LoVo (cell line): ENCODE measurements around the gene P3H2.

Experiments used
- DNase-seq: peaks from one replicate; pipeline ENCODE4 v3.0.0-alpha.2; 2016; ENCODE audit warnings: low spot score

P3H2 gene

DNA sequence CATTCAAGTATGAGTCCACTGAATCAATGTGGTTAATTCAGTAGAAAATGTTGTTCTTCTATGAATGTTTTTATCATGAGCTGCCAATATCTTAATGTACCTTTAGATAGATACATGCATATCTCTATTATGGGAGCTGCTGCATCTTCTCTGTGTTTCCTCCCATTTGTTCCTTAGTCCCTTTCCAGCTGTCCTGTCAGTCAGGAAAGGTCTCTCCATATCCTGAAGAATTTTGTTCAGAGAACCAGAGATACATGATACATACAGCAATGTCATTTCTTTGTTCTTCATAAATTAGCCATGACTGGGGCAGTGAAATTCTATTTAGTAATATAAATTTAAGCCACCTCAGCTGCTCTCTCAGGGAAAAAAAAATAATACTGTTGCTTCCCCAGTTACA, 103.7 kb downstream of the P3H2 start:
- DNase-seq: no peak

DNA sequence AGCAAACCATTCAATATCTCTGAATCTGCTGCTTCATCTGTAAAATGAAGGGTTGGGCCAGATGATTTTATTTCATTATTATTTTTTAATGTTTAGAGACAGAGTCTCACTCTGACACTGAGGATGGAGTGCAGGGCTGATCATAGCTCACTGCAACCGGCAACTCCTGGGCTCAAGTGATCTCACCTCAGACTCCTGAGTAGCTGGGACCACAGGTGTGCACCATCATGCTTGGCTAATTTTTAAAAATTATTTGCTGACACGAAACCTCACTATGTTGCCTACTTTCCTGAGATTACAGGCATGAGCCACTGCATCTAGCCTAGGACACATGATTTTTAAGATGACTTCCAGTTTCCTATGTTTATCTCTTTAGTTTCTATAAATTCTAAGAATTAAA, 105.8 kb downstream of the P3H2 start:
- no peak for DNase-seq

DNA sequence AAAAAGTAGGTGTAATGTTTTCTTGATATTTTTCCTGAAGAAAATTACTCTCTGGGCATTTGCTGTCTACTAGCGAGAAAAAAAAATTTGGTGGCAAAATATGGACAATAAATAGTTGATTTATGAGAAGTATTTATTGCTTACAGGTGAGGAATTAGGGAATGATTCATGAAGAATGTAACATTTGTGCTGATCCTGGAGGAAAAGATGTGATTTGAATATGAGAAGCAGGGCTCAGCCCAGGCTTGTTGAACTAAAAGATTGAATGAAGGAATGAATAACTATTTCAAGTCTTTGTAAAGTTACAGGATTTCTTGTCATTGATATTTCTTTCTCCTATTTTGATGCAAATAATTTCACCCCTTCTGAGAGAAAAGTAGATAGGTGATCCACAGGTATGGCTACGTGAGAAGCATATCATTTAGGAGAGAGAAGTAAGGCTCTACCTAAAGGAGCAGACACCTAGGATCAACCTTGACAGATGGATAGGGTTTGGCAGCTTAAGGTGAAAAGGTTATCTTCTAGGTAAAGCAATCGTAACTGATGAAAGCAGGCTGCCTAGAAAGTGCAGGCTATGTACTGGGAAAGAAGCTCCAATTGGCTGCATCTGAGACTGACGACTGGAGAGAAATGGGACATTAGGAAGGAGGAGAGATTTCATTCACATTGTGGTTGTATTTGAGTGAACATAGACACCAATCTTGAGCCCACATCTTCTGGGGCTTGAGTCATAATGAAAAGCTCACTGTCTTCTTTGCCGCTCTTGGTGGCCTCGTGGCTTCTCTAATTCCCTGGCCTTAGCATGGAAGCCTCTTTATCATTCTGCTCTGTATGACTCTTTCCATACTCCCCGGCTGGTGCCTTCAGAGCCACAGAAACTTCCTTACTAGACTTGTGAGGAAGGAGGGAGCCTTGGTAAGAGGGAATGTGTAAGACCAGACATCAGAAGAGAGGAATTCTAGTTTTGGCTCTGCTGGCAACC, 106.5 kb downstream of the P3H2 start:
- peak; percentile 16 for DNase-seq

DNA sequence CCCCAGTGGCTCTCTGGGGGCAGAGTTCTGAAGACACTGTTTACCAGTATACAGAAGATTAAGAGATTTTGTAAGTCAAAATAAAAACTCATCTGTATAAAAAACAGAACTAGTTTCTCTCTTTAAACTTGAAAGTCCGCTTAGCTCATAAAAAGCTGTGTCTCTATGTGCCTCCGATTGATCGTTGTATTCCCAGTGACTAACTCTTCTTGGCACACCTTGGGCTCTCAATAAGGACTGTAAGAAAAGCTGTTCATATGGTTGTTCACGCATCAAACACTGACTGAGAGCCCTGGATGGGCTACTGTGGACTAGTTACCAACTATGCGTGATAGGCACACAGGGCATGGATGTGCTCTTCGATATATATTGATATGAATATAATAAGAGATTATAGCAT, 107.9 kb downstream of the P3H2 start:
- peak; percentile 72 for DNase-seq

DNA sequence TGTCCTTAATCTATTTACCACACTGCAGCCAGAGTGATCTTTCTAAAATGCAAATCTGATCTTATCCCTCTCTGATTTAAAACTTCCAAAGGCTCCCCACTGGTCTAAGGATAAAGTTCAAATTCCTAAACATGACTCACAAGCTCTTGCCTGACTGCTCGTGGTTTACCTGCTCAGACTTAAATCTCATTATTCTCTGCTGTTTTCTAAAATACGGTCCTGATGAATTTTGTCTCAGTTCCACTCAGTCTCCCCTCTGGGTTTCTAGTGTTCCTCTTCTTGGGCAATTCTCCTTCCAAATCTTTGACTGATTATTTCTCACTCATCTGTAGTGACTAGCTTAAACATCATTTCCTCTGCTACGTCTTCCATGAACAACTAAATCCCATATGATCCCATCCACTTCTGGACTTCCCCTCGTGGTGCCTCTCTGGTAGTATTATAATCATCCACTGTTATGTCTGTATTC, 108.3 kb downstream of the P3H2 start:
- peak; percentile 88 for DNase-seq

DNA sequence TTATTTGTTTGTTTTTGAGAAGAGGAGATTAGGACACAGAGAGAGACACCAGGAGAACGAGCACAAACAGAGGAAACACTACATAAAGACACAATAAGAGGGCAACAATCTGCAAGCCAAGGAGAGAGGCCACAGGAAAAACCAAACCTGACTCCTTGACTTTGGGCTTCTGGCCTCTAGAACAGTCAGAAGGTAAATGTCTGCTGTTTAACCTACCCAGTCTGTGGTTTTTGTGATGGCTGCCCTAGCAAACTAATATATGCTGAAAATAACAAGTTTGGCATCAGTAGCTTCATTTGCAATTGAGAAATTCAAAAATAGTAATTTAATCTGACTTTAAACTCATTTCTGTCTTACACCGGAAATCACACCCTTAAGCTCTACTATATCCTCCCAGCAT, 110.2 kb downstream of the P3H2 start:
- no peak for DNase-seq

DNA sequence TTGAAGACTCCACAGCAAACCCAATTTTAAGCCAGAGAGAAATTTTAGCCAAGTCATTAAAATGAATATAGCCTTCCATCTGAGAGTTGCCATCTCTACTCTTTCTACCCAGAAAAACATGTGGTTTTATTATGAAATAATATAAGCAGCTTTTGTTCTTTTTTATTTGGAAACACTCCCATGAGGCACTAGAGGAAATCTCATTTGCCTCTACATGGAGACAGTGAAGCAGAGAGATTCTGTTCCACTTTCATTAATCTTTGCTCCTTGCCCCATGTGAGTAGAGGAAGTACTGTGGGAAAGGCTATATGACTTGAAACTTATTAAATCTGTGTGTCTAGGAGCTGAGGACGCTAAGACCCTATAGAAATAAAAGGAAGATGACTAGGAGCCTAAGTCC, 111.1 kb downstream of the P3H2 start:
- DNase-seq: no peak

DNA sequence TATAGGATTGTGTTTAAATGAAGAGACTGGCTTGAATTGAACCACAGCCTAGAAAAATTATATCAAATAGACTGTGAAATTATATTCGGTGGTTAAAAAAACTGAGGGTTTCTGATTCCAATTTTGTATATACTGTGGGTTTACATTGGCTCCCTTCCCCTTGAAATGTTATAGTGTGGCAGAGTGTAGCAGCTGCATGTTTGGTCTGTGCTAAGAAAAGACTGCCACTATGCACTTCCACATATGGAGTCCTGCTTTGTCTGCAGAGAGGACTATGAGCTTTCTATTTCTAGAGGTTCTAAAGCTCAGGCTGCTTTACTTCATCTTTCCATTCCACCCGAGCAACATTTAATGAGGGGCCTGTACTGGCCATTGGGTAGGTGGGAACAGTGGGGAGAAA, 112.3 kb downstream of the P3H2 start:
- DNase-seq: no peak

DNA sequence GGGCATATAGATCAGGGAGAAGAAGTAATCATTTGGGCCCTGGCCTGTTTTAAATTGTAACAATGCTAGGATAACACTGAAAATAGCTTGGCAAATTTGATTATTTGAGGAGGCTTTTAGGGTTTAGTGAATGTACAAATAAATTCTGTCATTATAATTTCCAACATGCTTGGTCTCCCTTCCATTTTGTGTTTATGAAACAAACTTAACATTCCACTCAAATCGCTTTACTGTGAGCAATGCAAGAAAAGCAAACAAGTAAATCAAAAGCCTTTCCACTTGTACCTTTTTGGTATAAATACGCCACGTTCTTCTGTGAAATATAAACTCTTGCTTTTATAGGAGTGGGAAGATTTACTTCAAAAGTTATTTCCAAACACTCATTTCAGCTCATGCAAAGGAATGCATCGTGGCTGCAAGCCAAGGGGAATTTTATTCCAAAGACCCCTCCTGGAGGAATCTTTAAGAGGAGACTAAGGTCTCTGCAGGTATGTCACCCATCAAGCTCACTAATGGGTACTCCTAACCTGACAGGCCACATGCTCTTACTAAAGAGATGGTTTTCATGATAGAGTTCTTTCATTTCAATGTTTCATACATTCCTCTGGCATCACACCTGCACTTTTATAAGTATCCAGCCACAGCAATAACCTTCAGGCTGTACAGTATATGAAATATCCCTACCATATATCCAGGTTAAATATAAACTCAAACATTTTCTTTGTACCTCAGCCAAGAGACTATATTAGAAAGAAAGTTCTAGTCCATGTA, 115.2 kb downstream of the P3H2 start:
- DNase-seq: no peak

DNA sequence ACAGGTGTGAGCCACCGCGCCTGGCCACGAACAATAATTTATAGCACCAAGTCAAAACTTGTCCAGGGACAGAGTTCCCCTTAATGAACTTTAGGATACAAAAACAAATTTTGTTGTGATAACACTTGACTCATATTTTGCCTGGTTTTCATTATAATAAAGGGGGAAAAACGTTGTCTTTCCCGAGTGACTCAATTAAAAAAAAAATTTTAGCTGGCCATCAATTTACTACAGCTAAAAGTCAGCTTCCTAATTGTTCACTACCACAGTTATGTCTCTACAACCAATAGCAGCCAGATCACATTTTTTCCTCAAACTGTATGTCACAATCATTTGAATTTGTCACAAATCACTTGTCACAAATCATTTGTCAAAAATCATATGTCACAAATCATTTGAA, 116.0 kb downstream of the P3H2 start:
- no peak for DNase-seq

DNA sequence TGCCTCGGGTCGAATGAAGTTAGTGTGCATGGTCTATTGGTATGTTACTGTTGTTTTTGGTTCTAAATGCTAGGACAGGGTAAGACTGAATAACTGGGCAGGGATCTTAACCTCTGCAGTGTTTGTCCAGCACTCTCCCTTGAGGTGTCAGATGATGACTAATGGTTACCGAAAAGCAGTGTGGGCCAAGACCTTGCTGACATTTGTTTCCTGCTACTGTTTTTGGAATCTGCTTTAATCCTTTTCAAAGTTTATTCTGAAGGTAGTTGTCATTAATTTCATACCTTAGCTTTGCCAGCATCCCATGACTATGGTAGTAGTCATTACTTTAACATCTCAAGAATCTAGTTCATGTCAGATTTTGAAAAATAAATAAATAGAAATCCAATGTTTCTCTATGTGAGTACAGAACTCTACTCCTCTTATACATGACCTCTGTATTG, 117.0 kb downstream of the P3H2 start:
- peak; percentile 33 for DNase-seq

DNA sequence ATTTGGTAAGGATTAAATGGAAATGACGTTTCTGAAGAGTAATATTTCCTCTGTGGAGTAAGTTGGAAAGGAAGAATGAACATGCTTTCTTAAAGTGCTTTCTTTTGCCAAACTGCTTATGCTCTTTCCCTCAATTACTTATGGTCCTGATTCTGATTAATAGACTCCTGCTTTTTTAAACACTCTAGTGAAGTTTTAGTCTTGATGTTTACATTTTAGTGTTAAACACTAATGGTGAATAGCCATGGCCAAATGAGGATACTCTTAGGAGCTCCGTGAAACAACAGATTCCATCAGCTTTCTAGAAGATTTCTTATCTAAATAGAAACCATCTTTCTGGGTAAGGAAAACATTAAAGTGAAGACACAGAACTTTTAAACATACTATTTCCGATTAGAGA, 117.6 kb downstream of the P3H2 start:
- DNase-seq: no peak

DNA sequence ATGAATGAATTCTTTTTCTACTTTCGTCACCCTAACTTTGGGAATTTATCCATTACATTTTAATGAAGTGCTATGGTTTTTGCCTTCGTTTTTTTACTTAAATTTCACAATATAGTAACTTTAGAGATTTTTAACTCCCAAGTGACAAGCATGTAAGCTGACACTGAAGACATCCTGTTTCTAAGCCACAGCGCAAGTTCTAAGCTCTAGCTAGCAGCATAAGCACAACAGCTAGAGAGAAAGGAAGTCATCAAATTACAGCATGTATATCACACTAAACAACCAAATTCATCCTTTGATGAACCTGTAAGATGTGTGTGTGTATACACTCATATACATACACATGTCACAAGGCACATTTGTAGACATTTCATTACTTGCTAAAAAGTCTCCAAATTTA, 119.3 kb downstream of the P3H2 start:
- no peak for DNase-seq

DNA sequence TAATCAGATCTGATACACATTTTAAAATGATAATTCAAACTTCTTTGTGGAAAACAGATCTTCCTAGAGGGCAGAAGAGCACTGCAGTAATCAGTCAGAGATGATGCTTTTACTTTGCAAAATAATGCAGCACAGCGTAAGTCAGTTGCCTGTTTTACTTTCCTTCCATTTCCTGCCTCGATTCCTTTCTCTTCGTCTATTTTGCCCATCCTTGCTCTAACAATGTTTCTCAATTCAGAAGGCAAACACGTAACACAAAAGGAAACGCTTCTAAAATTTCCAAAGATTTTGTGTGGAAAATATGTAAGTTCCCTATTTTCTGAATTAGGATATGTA, 119.9 kb downstream of the P3H2 start:
- no peak for DNase-seq

DNA sequence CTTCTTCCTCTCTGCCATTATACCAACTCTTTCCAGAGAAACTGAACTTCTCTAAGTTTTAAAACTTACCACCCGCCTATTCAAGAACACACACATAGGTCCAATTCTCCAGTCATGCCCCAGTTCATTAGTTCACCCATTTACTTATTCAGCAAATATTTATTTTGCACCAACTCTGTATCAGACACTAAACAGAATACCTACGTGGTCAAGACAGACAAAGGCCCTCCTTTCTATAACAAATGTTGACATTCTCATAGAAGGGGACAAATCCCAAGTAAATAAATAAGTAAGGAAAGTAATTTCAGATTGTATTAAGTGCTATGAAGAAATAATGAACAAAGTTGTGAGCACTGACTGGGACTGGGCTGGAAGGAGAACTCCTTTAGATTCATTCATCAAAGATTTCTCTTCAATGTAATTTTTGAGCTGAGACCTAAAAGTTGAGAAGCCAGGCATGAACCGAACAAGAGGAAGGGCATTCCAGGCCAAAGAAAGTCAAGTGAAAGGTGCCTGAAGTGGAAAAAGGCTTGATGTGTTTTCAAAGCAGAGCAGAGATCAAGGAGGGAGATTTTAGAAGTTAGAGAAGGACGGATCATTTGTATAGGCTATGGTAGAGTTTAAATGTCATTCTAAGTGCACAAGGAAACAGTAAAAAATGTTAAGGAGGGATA, 120.4 kb downstream of the P3H2 start:
- DNase-seq: no peak

DNA sequence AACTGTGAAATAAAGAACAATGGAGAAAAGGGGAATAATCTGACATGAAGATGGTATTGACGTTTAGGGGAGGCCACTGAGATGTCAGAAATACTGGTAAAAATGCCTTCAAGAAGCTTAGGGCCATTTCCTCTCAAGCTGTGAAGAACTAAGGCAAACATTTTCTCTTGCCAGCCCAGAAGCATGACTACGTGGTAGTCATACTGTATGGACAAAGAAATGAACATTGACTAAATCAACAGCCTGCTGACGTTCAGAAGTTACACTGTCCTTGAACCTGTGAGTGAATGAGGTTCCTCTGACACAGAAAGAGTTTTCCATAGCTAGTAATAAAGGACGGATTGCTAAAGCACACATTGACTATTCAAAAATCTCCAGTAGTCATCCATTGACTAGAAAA, 121.0 kb downstream of the P3H2 start:
- no peak for DNase-seq

DNA sequence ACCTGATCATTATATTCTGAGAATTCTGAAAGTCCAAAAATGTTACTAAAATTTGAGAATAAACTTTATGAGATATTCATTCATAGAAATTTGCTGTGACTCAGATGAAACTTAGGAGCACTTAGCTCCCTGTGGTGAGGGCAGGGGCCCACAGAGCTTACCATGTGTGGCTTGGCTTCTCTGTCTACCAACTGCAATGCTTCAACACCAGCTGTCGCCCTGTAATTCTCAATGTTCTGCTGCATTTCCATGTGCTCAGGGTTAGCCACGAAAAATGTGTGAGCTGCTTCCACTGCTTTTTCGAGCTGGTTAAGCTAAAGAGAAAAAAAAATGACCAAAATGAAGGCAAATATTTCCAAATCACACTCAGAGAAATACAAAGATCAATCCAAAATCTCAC, 125.6 kb downstream of the P3H2 start:
- DNase-seq: no peak

DNA sequence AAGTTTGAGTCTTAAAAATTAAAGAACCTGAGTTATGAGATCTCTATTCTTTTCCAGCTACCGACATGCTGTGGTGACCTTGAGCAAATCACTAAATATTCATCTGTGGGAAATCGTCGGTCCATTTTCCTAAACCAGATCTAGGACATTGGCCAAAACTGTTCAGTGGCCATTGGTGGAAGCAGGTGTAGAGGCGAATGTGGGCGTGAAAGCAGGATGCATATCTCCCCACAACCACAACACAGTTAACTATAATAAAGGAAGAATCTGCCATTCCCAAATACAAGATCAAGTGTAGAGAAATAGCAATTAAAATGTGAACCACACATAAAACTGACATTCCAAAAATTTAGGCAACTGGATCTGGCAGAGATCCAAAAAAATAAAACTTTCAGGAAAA, 129.9 kb downstream of the P3H2 start:
- no peak for DNase-seq

DNA sequence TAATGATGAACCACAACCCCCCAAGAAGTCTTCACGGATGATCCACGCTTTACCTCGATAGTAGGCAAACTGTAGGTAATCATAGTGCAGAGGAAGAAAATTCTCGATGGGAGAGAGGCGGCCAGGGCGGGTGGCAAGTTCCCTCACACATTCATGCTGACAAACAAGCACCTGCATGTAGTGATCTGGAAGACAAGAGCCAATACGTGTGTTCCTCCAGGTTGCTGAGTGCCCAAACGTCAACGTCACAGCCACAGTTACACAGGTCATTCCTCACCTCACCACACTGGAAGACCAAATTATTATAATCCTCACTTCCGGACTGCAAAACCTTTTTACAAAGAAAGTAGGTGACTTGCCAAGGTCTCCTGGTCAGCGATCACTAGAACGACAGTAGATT, 131.8 kb downstream of the P3H2 start:
- no peak for DNase-seq

DNA sequence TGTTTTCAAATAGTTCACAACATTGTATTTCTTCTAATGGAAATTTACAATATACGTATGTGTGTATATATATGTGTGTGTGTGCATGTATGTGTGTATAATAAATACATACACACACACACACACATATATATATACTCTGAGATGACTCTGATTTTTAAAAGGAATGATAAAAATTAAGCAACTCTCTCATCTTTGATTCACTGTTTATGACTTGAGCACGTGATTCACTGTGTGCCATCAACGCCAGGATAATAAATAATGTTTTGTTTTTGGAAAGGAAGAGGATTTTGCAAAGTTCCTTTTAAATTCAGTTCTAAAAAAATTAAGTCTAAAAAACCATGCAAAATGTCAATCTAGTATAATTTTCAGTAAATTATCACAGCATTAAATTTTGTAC, 132.4 kb downstream of the P3H2 start:
- no peak for DNase-seq

DNA sequence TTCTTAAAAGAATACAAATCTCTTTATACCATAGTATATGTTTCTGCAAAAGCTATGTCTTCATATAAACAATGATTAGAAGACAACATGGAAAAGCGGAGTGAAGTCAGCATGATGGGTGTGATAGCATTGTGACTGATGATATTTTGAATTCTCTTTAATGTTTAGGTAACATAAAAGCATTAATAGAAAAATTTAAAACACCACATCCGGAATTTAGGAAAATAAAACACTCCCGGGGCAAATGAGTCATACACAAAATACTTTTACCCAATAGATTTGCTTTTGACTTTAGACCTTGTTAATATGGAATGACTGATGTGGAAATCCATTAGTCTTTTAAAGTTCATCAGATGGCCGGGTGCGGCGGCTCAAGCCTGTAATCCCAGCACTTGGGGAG, 134.7 kb downstream of the P3H2 start:
- no peak for DNase-seq

DNA sequence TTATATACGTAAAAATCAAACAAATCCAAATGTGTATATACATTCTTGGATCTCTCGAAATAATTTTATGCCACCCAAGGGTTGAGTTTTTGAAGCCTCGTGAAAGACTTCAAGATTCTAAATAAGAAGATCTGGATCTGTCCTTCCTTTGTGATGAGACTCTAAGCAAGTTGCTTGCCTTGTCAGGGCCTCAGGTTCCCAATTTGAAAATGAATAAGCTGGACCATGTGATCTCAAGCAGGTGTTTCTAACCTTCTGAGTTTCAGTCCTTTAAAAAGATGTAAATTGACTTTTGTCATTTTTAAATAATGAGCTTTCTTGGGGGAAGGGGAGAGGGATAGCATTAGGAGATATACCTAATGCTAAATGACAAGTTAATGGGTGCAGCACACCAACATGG, 137.1 kb downstream of the P3H2 start:
- DNase-seq: no peak
